GM12873 (cell line): Measurements from ENCODE around the gene AFF1.

Experiments used
- TF ChIP-seq, protein P1 (sequence below): IDR thresholded peaks from 2 replicates; pipeline ENCODE4 v1.5.1; 2012; ENCODE audit warnings: low read depth, mild to moderate bottlenecking, moderate library complexity, low read length, control low read depth; ENCODE audit not compliant: insufficient read depth; ENCODE audit errors: missing control alignments

Gene AFF1

DNA sequence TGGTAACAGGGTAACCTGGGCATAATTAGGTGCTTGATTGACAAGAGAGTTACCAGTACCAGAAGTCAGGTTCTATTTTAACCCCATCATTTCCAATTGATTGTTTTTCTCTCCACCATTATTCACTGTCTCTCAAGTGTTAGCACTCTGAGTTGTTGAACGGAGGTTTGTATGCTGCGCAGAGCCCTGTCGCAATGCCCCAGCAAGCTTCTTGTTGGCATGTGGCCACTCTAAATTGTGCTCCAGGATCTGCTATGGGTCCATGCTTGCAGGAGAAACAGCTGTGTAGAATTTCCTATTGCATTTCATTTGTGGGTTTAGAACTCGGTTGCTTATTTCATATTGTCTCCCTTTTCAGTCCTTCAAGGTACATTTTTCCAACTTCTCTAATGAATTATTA, 187.4 kb downstream of the AFF1 start:
- TF ChIP-seq, protein P1, sequence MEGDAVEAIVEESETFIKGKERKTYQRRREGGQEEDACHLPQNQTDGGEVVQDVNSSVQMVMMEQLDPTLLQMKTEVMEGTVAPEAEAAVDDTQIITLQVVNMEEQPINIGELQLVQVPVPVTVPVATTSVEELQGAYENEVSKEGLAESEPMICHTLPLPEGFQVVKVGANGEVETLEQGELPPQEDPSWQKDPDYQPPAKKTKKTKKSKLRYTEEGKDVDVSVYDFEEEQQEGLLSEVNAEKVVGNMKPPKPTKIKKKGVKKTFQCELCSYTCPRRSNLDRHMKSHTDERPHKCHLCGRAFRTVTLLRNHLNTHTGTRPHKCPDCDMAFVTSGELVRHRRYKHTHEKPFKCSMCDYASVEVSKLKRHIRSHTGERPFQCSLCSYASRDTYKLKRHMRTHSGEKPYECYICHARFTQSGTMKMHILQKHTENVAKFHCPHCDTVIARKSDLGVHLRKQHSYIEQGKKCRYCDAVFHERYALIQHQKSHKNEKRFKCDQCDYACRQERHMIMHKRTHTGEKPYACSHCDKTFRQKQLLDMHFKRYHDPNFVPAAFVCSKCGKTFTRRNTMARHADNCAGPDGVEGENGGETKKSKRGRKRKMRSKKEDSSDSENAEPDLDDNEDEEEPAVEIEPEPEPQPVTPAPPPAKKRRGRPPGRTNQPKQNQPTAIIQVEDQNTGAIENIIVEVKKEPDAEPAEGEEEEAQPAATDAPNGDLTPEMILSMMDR: no peak

DNA sequence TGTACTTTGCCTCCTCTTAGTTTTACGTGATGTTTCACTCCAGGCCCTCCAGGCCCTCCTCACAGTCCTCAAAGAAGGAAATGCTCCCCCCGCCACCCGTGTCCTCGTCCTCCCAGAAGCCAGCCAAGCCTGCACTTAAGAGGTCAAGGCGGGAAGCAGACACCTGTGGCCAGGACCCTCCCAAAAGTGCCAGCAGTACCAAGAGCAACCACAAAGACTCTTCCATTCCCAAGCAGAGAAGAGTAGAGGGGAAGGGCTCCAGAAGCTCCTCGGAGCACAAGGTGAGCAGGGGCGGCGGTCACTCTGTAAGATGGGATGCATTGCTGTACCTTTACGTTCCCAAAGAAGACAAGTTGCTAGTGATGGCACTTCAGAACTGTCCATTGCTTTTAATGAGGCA, 191.2 kb downstream of the AFF1 start:
- TF ChIP-seq, protein P1: no peak

GRCh38 chr4:87128006-87128705, 193.3 kb downstream of the AFF1 start:
- TF ChIP-seq, protein P1: no peak

DNA sequence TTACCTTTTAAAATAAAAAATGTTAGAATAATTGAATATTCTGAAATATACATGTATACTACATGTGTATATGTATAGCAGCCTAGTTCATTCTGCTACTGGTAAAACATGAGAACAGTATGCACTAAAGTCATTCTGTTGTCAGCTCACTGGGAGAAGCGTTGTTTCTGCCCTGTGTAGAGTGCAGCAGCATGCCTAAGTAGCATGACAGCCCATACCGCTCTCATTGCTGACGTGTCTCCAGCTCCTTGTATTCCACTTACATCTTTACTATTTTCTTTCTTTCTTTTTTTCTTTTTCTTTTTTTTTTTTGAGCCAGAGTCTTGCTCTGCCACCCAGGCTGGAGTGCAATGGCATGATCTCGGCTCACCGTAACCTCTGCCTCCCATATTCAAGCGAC, 194.9 kb downstream of the AFF1 start:
- TF ChIP-seq, protein P1: no peak

- TF ChIP-seq, protein P1: no peak
Measured at GRCh38 chr4:87130985-87131703, 196.3 kb downstream of the AFF1 start.

- TF ChIP-seq, protein P1: no peak
Measured at GRCh38 chr4:87132035-87132434, 197.2 kb downstream of the AFF1 start.

DNA sequence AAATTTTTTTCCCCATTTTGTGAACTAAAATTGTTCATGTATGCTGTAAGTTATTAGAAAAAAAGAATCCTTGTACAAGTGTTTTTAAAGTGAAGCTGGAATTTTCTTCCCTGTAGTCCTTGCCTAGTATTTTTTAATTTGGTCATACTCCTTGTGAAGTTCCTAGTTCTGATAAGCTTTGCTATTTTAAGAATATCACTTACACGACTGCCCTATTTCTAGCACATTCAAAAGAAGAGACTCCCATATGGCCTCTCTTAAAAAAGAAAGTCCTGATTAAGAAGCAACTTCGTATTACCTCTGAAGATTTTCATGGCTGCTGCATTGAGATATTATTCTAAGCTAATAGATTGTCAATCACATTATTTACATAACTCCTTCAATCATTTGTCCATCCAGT, 198.4 kb downstream of the AFF1 start:
- TF ChIP-seq, protein P1: no peak
